PFSK-1 (cell line): Measurements from ENCODE around the gene PPOX.

Experiments
- POLR2AphosphoS5 ChIP-seq: IDR thresholded peaks from 2 replicates; pipeline ENCODE4 v1.6.1; 2012; ENCODE audit warnings: low read depth, mild to moderate bottlenecking, control low read depth, low read length, moderate library complexity
- REST ChIP-seq, 2 experiments: IDR thresholded peaks; 2 replicates each; pipeline versions ENCODE4 v1.6.1 to v1.8.0; 2011 to 2012; ENCODE audit warnings: low read depth in 2 of 2, low read length in 2 of 2, control low read depth in 1 of 2, inconsistent platforms in 1 of 2, mild to moderate bottlenecking in 1 of 2, moderate library complexity in 1 of 2; ENCODE audit not compliant: insufficient read depth in 1 of 2
- SIN3A ChIP-seq: IDR thresholded peaks from 2 replicates; pipeline ENCODE4 v1.6.1; 2012; ENCODE audit warnings: mild to moderate bottlenecking, low read length, moderate library complexity, borderline replicate concordance; ENCODE audit not compliant: insufficient read depth

DNA sequence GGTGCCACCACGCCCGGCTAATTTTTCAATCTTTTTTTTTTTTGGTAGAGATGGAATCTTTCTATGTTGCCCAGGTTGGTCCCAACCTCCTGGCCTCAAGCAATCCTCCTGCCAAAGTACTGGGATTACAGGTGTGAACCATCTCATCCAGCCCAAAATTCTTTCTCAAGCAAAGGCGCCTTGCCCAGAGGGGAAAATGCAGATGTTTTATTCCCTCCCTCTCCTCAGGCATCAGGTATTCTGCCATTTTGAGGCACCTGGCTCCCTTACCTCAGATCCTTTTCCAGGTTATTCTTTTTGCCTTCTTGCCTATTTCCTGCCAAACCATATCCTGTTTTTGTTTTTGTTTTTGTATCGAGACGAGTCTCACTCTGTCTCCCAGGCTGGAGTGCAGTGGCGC lies 22.2 kb downstream of the PPOX start:
- no peak for TF ChIP-seq SIN3A
- no peak for TF ChIP-seq POLR2AphosphoS5
- TF ChIP-seq REST (IDR thresholded peaks at IDR 0.05; ENCODE audit: insufficient read depth in 1 of 2, low read depth in 2 of 2, low read length in 2 of 2) = no peak
